GM23338 (cell line): Measurements from ENCODE around the gene GALNT16.

Experiments used
- CREB1 ChIP-seq: fragments of 250-450 bp; sonication (Bioruptor Pico); IDR thresholded peaks from 2 replicates; pipeline ENCODE4 v1.5.0; 2020; ENCODE audit warnings: low read depth, mild to moderate bottlenecking, moderate library complexity
- ETS1 ChIP-seq: IDR thresholded peaks from 2 replicates; pipeline ENCODE4 v1.6.1; 2016; ENCODE audit warnings: antibody characterized with exemption
- EZH2 ChIP-seq: fragments of 200-600 bp; sonication (generic); IDR thresholded peaks from one replicate; pipeline ENCODE4 v1.8.0; 2017; ENCODE audit warnings: antibody characterized with exemption, mild to moderate bottlenecking, low read depth; ENCODE audit not compliant: unreplicated experiment
- EZH2phosphoT487 ChIP-seq: fragments of 200-600 bp; sonication (generic); IDR thresholded peaks from one replicate; pipeline ENCODE4 v1.8.1; 2018; ENCODE audit warnings: antibody characterized with exemption; ENCODE audit not compliant: unreplicated experiment
- JUNB ChIP-seq: IDR thresholded peaks from one replicate; pipeline ENCODE4 v1.6.1; 2016; ENCODE audit warnings: antibody characterized with exemption; ENCODE audit not compliant: unreplicated experiment
- NANOG ChIP-seq: IDR thresholded peaks from 2 replicates; pipeline ENCODE4 v1.6.1; 2016; ENCODE audit warnings: antibody characterized with exemption, borderline replicate concordance
- POLR2AphosphoS5 ChIP-seq: IDR thresholded peaks from 2 replicates; pipeline ENCODE4 v1.6.1; 2016; ENCODE audit warnings: antibody characterized with exemption, low read depth
- STAT1 ChIP-seq: IDR thresholded peaks from one replicate; pipeline ENCODE4 v1.6.1; 2016; ENCODE audit warnings: antibody characterized with exemption; ENCODE audit not compliant: unreplicated experiment
- ZNF114 ChIP-seq: fragments of 250-450 bp; sonication (Bioruptor Pico); IDR thresholded peaks from 2 replicates; pipeline ENCODE4 v1.5.0; 2020; ENCODE audit warnings: mild to moderate bottlenecking, moderate library complexity
- ZNF331 ChIP-seq: fragments of 250-450 bp; sonication (Bioruptor Pico); IDR thresholded peaks from 2 replicates; pipeline ENCODE4 v1.5.0; 2020; ENCODE audit warnings: low read depth, mild to moderate bottlenecking, moderate library complexity
- TF ChIP-seq, protein P1 (sequence below), 2 experiments: fragments of 200-600 bp in 1 of 2; sonication (generic) in 1 of 2; conservative IDR thresholded peaks; 2 replicates each; pipeline versions ENCODE4 v1.5.1 to v1.6.1; 2016 to 2017; ENCODE audit warnings: antibody characterized with exemption in 2 of 2, low read depth in 2 of 2, mild to moderate bottlenecking in 2 of 2, moderate library complexity in 1 of 2
- TF ChIP-seq, protein P2 (sequence below): IDR thresholded peaks from one replicate; pipeline ENCODE4 v1.6.1; 2018; ENCODE audit warnings: antibody characterized with exemption; ENCODE audit not compliant: unreplicated experiment
- TF ChIP-seq, protein P3 (sequence below): fragments of 250-450 bp; sonication (Bioruptor Pico); IDR thresholded peaks from 2 replicates; pipeline ENCODE4 v1.5.0; 2020; ENCODE audit warnings: mild to moderate bottlenecking, moderate library complexity

DNA sequence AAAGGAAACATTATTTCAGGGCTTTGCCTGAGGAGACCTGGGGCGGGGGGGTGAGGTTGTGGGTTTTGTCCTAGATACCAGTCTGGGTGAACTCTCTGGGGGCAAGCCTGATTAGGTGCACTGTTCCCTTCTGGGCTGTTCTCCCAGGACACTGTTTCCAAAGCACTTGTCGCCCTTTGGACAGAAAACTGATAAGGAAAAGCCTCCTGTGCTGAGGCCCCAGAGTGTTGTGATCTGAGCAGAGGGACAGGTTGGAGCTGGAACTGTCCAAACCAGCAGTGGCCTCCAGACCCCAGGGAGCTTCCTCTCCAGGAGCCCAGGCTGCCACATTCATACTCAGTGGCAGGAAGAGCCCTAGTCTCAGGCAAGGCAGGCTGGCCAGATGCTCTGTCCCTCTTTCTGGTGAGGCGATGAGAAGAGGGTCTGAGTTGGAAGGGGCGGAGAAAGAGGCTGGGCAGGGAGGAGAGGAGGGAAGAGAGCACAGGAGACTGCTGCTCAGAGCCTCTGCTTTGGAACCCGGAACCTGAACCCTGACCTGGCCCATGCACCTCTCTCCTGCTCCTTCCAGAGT lies 1.9 kb downstream of the GALNT16 start:
- no peak for TF ChIP-seq POLR2AphosphoS5
- TF ChIP-seq, protein P1, sequence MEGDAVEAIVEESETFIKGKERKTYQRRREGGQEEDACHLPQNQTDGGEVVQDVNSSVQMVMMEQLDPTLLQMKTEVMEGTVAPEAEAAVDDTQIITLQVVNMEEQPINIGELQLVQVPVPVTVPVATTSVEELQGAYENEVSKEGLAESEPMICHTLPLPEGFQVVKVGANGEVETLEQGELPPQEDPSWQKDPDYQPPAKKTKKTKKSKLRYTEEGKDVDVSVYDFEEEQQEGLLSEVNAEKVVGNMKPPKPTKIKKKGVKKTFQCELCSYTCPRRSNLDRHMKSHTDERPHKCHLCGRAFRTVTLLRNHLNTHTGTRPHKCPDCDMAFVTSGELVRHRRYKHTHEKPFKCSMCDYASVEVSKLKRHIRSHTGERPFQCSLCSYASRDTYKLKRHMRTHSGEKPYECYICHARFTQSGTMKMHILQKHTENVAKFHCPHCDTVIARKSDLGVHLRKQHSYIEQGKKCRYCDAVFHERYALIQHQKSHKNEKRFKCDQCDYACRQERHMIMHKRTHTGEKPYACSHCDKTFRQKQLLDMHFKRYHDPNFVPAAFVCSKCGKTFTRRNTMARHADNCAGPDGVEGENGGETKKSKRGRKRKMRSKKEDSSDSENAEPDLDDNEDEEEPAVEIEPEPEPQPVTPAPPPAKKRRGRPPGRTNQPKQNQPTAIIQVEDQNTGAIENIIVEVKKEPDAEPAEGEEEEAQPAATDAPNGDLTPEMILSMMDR (conservative IDR thresholded peaks at IDR 0.05; ENCODE audit: low read depth in 2 of 2) = no peak
- no peak for TF ChIP-seq ZNF114 (CRISPR knock-in tag)
- TF ChIP-seq, protein P2, sequence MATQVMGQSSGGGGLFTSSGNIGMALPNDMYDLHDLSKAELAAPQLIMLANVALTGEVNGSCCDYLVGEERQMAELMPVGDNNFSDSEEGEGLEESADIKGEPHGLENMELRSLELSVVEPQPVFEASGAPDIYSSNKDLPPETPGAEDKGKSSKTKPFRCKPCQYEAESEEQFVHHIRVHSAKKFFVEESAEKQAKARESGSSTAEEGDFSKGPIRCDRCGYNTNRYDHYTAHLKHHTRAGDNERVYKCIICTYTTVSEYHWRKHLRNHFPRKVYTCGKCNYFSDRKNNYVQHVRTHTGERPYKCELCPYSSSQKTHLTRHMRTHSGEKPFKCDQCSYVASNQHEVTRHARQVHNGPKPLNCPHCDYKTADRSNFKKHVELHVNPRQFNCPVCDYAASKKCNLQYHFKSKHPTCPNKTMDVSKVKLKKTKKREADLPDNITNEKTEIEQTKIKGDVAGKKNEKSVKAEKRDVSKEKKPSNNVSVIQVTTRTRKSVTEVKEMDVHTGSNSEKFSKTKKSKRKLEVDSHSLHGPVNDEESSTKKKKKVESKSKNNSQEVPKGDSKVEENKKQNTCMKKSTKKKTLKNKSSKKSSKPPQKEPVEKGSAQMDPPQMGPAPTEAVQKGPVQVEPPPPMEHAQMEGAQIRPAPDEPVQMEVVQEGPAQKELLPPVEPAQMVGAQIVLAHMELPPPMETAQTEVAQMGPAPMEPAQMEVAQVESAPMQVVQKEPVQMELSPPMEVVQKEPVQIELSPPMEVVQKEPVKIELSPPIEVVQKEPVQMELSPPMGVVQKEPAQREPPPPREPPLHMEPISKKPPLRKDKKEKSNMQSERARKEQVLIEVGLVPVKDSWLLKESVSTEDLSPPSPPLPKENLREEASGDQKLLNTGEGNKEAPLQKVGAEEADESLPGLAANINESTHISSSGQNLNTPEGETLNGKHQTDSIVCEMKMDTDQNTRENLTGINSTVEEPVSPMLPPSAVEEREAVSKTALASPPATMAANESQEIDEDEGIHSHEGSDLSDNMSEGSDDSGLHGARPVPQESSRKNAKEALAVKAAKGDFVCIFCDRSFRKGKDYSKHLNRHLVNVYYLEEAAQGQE = no peak
- TF ChIP-seq JUNB = no peak
- no peak for TF ChIP-seq ZNF331
- TF ChIP-seq EZH2 = no peak
- TF ChIP-seq NANOG = no peak
- TF ChIP-seq, protein P3, sequence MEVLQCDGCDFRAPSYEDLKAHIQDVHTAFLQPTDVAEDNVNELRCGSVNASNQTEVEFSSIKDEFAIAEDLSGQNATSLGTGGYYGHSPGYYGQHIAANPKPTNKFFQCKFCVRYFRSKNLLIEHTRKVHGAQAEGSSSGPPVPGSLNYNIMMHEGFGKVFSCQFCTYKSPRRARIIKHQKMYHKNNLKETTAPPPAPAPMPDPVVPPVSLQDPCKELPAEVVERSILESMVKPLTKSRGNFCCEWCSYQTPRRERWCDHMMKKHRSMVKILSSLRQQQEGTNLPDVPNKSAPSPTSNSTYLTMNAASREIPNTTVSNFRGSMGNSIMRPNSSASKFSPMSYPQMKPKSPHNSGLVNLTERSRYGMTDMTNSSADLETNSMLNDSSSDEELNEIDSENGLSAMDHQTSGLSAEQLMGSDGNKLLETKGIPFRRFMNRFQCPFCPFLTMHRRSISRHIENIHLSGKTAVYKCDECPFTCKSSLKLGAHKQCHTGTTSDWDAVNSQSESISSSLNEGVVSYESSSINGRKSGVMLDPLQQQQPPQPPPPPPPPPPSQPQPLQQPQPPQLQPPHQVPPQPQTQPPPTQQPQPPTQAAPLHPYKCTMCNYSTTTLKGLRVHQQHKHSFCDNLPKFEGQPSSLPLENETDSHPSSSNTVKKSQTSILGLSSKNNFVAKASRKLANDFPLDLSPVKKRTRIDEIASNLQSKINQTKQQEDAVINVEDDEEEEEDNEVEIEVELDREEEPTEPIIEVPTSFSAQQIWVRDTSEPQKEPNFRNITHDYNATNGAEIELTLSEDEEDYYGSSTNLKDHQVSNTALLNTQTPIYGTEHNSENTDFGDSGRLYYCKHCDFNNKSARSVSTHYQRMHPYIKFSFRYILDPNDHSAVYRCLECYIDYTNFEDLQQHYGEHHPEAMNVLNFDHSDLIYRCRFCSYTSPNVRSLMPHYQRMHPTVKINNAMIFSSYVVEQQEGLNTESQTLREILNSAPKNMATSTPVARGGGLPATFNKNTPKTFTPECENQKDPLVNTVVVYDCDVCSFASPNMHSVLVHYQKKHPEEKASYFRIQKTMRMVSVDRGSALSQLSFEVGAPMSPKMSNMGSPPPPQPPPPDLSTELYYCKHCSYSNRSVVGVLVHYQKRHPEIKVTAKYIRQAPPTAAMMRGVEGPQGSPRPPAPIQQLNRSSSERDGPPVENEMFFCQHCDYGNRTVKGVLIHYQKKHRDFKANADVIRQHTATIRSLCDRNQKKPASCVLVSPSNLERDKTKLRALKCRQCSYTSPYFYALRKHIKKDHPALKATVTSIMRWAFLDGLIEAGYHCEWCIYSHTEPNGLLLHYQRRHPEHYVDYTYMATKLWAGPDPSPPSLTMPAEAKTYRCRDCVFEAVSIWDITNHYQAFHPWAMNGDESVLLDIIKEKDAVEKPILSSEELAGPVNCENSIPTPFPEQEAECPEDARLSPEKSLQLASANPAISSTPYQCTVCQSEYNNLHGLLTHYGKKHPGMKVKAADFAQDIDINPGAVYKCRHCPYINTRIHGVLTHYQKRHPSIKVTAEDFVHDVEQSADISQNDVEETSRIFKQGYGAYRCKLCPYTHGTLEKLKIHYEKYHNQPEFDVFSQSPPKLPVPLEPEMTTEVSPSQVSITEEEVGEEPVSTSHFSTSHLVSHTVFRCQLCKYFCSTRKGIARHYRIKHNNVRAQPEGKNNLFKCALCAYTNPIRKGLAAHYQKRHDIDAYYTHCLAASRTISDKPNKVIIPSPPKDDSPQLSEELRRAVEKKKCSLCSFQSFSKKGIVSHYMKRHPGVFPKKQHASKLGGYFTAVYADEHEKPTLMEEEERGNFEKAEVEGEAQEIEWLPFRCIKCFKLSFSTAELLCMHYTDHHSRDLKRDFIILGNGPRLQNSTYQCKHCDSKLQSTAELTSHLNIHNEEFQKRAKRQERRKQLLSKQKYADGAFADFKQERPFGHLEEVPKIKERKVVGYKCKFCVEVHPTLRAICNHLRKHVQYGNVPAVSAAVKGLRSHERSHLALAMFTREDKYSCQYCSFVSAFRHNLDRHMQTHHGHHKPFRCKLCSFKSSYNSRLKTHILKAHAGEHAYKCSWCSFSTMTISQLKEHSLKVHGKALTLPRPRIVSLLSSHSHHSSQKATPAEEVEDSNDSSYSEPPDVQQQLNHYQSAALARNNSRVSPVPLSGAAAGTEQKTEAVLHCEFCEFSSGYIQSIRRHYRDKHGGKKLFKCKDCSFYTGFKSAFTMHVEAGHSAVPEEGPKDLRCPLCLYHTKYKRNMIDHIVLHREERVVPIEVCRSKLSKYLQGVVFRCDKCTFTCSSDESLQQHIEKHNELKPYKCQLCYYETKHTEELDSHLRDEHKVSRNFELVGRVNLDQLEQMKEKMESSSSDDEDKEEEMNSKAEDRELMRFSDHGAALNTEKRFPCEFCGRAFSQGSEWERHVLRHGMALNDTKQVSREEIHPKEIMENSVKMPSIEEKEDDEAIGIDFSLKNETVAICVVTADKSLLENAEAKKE (CRISPR knock-in tag) = no peak
- TF ChIP-seq CREB1 (CRISPR knock-in tag) = no peak
- no peak for TF ChIP-seq EZH2phosphoT487
- TF ChIP-seq ETS1 = no peak
- TF ChIP-seq STAT1 = no peak
